OCI-LY3 (cell line): ENCODE data around the gene IQCE.

Source experiments
- CTCF ChIP-seq: fragments of 200-600, 300-600 bp; sonication (generic); IDR thresholded peaks from 2 replicates; pipeline ENCODE4 v1.5.1; 2014; ENCODE audit warnings: antibody characterized with exemption, low read length, low read depth
- EZH2phosphoT487 ChIP-seq: fragments of 200-600 bp; shearing (Covaris generic); IDR thresholded peaks from 2 replicates; pipeline ENCODE4 v1.6.1; 2018; ENCODE audit warnings: antibody characterized with exemption, mixed run types, low read depth

- TF ChIP-seq CTCF (no peak), EZH2phosphoT487 (no peak)
Observed at GRCh38 chr7:2575733-2576340, 17.1 kb downstream of the IQCE start.
